SKM-1 (cell line): Measurements from ENCODE around the gene GMPS.
"Not testable (repeated sequence)": the region's sequence is repeated elsewhere in the genome, so short reads cannot be mapped to it uniquely, and the experiment has no call there.

ENCODE experiments used
- DNase-seq: peaks from one replicate; lab custom pipeline; 2025; ENCODE audit not compliant: unreplicated experiment; lab: John Stamatoyannopoulos, UW

GMPS gene

GRCh38 chr3:155871746-155872158, 1.3 kb downstream of the GMPS start:
- no peak for DNase-seq

- no peak for DNase-seq
Observed at GRCh38 chr3:155872904-155873646, 2.6 kb downstream of the GMPS start.

- no peak for DNase-seq
Observed at GRCh38 chr3:155876037-155876436, 5.6 kb downstream of the GMPS start.

- no peak for DNase-seq
Observed at GRCh38 chr3:155876503-155876902, 6.1 kb downstream of the GMPS start.

- DNase-seq: no peak
Observed at GRCh38 chr3:155880286-155880685, 9.8 kb downstream of the GMPS start.

- DNase-seq: no peak
Observed at GRCh38 chr3:155884292-155884691, 13.8 kb downstream of the GMPS start.

- DNase-seq: no peak
Observed at GRCh38 chr3:155885292-155885691, 14.8 kb downstream of the GMPS start.

- not testable (repeated sequence) for DNase-seq
Observed at GRCh38 chr3:155886348-155886747, 15.9 kb downstream of the GMPS start.

- no peak for DNase-seq
Observed at GRCh38 chr3:155886915-155887314, 16.5 kb downstream of the GMPS start.

- DNase-seq: no peak
Observed at GRCh38 chr3:155889212-155889611, 18.8 kb downstream of the GMPS start.

GRCh38 chr3:155889952-155890351, 19.5 kb downstream of the GMPS start:
- no peak for DNase-seq

- no peak for DNase-seq
Observed at GRCh38 chr3:155890671-155891190, 20.3 kb downstream of the GMPS start.

GRCh38 chr3:155891321-155891720, 20.9 kb downstream of the GMPS start:
- DNase-seq: no peak

GRCh38 chr3:155895379-155895900, 25.0 kb downstream of the GMPS start:
- DNase-seq: no peak

GRCh38 chr3:155906900-155907299, 36.5 kb downstream of the GMPS start:
- no peak for DNase-seq

- no peak for DNase-seq
Observed at GRCh38 chr3:155908086-155908485, 37.6 kb downstream of the GMPS start.

GRCh38 chr3:155908605-155909004, 38.2 kb downstream of the GMPS start:
- no peak for DNase-seq

GRCh38 chr3:155912090-155912489, 41.6 kb downstream of the GMPS start:
- no peak for DNase-seq

GRCh38 chr3:155912579-155913190, 42.2 kb downstream of the GMPS start:
- DNase-seq: no peak

- DNase-seq: no peak
Observed at GRCh38 chr3:155917781-155918180, 47.3 kb downstream of the GMPS start.

GRCh38 chr3:155919728-155920127, 49.3 kb downstream of the GMPS start:
- DNase-seq: no peak

- DNase-seq: no peak
Observed at GRCh38 chr3:155921486-155921885, 51.0 kb downstream of the GMPS start.
